Astrocyte (in vitro differentiated cells and primary cell): ENCODE data around the gene CDC42BPA.

Experiments used
- EZH2 ChIP-seq: IDR thresholded peaks from 2 replicates; pipeline ENCODE4 v1.6.1; 2012; ENCODE audit warnings: mild to moderate bottlenecking, low read length, inconsistent platforms; ENCODE audit not compliant: insufficient read depth
- TF ChIP-seq, protein P1 (sequence below): IDR thresholded peaks from 2 replicates; pipeline ENCODE4 v1.5.1; 2011; ENCODE audit warnings: low read depth, mild to moderate bottlenecking, inconsistent platforms, low read length, moderate library complexity; ENCODE audit not compliant: insufficient read depth

DNA sequence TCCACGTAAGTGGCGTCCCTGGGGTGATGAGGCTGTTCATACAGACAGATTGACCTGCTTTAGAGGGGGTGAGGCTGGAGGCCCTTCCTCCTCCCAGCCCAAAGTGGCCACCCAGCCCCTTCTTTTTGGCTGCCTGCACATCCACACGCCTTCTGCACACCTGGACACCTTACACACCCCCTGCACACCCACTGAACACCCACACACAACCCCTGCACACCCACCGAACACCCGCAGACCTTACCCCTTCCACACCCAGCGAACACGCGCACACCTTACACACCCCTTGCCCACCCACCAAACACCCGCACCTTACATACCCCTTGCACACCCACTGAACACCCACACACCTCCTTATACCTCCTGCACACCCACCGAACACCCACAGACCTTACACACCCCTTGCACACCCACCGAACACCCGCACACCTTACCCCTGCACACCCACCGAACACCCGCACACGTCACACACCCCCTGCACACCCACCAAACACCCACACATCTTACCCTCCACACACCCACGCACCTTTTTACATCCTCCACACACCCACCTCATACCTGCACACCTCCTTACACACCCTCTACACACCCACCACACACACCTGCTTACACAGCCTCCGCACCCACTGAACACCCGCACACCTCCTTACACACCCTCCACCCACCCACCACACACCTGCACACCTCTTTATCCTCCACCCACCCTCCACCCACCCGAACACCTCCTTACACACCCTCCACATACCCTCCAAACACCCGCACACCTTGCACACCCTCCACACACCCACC is 340.5 kb downstream of the CDC42BPA start:
- TF ChIP-seq EZH2 = no peak
- TF ChIP-seq, protein P1, sequence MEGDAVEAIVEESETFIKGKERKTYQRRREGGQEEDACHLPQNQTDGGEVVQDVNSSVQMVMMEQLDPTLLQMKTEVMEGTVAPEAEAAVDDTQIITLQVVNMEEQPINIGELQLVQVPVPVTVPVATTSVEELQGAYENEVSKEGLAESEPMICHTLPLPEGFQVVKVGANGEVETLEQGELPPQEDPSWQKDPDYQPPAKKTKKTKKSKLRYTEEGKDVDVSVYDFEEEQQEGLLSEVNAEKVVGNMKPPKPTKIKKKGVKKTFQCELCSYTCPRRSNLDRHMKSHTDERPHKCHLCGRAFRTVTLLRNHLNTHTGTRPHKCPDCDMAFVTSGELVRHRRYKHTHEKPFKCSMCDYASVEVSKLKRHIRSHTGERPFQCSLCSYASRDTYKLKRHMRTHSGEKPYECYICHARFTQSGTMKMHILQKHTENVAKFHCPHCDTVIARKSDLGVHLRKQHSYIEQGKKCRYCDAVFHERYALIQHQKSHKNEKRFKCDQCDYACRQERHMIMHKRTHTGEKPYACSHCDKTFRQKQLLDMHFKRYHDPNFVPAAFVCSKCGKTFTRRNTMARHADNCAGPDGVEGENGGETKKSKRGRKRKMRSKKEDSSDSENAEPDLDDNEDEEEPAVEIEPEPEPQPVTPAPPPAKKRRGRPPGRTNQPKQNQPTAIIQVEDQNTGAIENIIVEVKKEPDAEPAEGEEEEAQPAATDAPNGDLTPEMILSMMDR = no peak
